ENCODE results near the gene PDF. TPM values are rescaled to one million over a fixed set of nuclear protein-coding genes. Genes with fewer than 3 reads are reported as not detected.

The PDF gene
- total RNA-seq, 1 experiment from 2014 or later: 13.5 TPM

Other genes starting within 250 kb of the PDF start
- gene HAS3, start 224.9 kb downstream of the PDF start, total RNA-seq (2014; rRNA removed; shearing (Covaris generic); ENCODE audit: low replicate concordance): 1.9 TPM in 2 replicates
- 87.0 and 98.5 TPM in 2 replicates for gene CHTF8, start 198.0 kb downstream of the PDF start, total RNA-seq (2014; rRNA removed; shearing (Covaris generic); ENCODE audit: low replicate concordance)
- gene UTP4, start 197.9 kb downstream of the PDF start, total RNA-seq (2014; rRNA removed; shearing (Covaris generic); ENCODE audit: low replicate concordance): 22.0 and 31.6 TPM in 2 replicates
- 17.7 and 43.3 TPM in 2 replicates for gene SNTB2, start 143.4 kb downstream of the PDF start, total RNA-seq (2014; rRNA removed; shearing (Covaris generic); ENCODE audit: low replicate concordance)
- gene VPS4A, start 19.2 kb downstream of the PDF start, total RNA-seq (2014; rRNA removed; shearing (Covaris generic); ENCODE audit: low replicate concordance): 18.3 and 32.2 TPM in 2 replicates
- gene COG8, start 9.0 kb upstream of the PDF start, total RNA-seq (2014; rRNA removed; shearing (Covaris generic); ENCODE audit: low replicate concordance): 43.6 and 49.2 TPM in 2 replicates
- gene NIP7, start 9.2 kb upstream of the PDF start, total RNA-seq (2014; rRNA removed; shearing (Covaris generic); ENCODE audit: low replicate concordance): 21.8 and 24.4 TPM in 2 replicates
- gene TMED6, start 21.2 kb upstream of the PDF start, total RNA-seq (2014; rRNA removed; shearing (Covaris generic); ENCODE audit: low replicate concordance): 1.8 TPM in 1 of 2 replicates, not detected in the other
- gene TERF2, start 55.4 kb upstream of the PDF start, total RNA-seq (2014; rRNA removed; shearing (Covaris generic); ENCODE audit: low replicate concordance): 22.1 and 43.5 TPM in 2 replicates
- gene CYB5B, start 94.0 kb upstream of the PDF start, total RNA-seq (2014; rRNA removed; shearing (Covaris generic); ENCODE audit: low replicate concordance): 33.9 and 194 TPM in 2 replicates
- gene NFAT5, start 235.4 kb upstream of the PDF start, total RNA-seq (2014; rRNA removed; shearing (Covaris generic); ENCODE audit: low replicate concordance): 10.1 and 41.6 TPM in 2 replicates